ENCODE data around the gene ARMC9. TPM values are rescaled to one million over a fixed set of nuclear protein-coding genes. Genes with fewer than 3 reads are reported as not detected.

Gene ARMC9
- total and polyA plus RNA-seq, 4 donors = 20.5 to 51.6 (median 38.6) TPM

GRCh38 chr2:231280846-231281245, 82.4 kb downstream of the ARMC9 start:
- Histone ChIP-seq H3K27ac (ENCODE audit: low read depth in 1 of 2, low read length in 1 of 2) (no peak overlapping the region), H3K9ac (ENCODE audit: insufficient read depth in 1 of 2, low read length in 2 of 2) (no peak overlapping the region), H3K36me3 (ENCODE audit: control insufficient read depth in 4 of 4, insufficient read depth in 4 of 4, low read length in 4 of 4) (peaks cover 0 to 17% (median 8%) of the 10 kb centered on the region in 4 donors), H3K9me3 (ENCODE audit: control insufficient read depth in 4 of 4, insufficient read depth in 3 of 4, low read length in 3 of 4) (no peaks in the 10 kb centered on the region), H3K27me3 (ENCODE audit: control insufficient read depth in 3 of 3, insufficient read depth in 3 of 3, low read length in 2 of 3) (no peaks in the 10 kb centered on the region), H3K4me1 (ENCODE audit: control insufficient read depth in 5 of 5, insufficient read depth in 5 of 5, low read length in 5 of 5) (no peaks in the 10 kb centered on the region), H3K4me3 (no peak overlapping the region)
- 35 to 71% methylated on average over 9 of the region's 9 CpGs for WGBS, 2 donors
- ATAC-seq (ENCODE audit: insufficient read depth, low FRiP score) (no peak), DNase-seq (no peak)
- no peak for TF ChIP-seq CTCF (IDR thresholded peaks at IDR 0.05; ENCODE audit: control extremely low read depth, extremely low read depth)

- Histone ChIP-seq H3K9me3 (ENCODE audit: control insufficient read depth in 4 of 4, insufficient read depth in 3 of 4, low read length in 3 of 4) (peaks cover 0 to 2% (median 0%) of the 10 kb centered on the region in 4 donors), H3K4me3 (no peak overlapping the region), H3K4me1 (ENCODE audit: control insufficient read depth in 5 of 5, insufficient read depth in 5 of 5, low read length in 5 of 5) (no peaks in the 10 kb centered on the region), H3K9ac (ENCODE audit: insufficient read depth in 1 of 2, low read length in 2 of 2) (no peak overlapping the region), H3K27me3 (ENCODE audit: control insufficient read depth in 3 of 3, insufficient read depth in 3 of 3, low read length in 2 of 3) (no peaks in the 10 kb centered on the region), H3K27ac (ENCODE audit: low read depth in 1 of 2, low read length in 1 of 2) (no peak overlapping the region), H3K36me3 (ENCODE audit: control insufficient read depth in 4 of 4, insufficient read depth in 4 of 4, low read length in 4 of 4) (peaks cover 0 to 10% (median 6%) of the 10 kb centered on the region in 4 donors)
- ATAC-seq (ENCODE audit: insufficient read depth, low FRiP score) (no peak), DNase-seq (no peak)
- no peak for TF ChIP-seq CTCF (IDR thresholded peaks at IDR 0.05; ENCODE audit: control extremely low read depth, extremely low read depth)
- WGBS, 2 donors = 97 to 99% methylated on average over 2 of the region's 2 CpGs
These were observed 85.9 kb downstream of the ARMC9 start for GRCh38 chr2:231284296-231284695.

GRCh38 chr2:231286964-231287363, 88.5 kb downstream of the ARMC9 start:
- no peaks in the 10 kb centered on the region for H3K4me1 ChIP-seq (ENCODE audit: control insufficient read depth in 5 of 5, insufficient read depth in 5 of 5, low read length in 5 of 5)
- WGBS, 2 donors = 95 to 98% methylated on average over 4 of the region's 4 CpGs
- peaks cover 0 to 6% (median 4%) of the 10 kb centered on the region in 4 donors for H3K36me3 ChIP-seq (ENCODE audit: control insufficient read depth in 4 of 4, insufficient read depth in 4 of 4, low read length in 4 of 4)
- TF ChIP-seq CTCF (IDR thresholded peaks at IDR 0.05; ENCODE audit: control extremely low read depth, extremely low read depth) = no peak
- no peaks in the 10 kb centered on the region for H3K27me3 ChIP-seq (ENCODE audit: control insufficient read depth in 3 of 3, insufficient read depth in 3 of 3, low read length in 2 of 3)
- H3K4me3 ChIP-seq = no peak overlapping the region
- ATAC-seq (ENCODE audit: insufficient read depth, low FRiP score) (no peak), DNase-seq (no peak)
- no peak overlapping the region for H3K27ac ChIP-seq (ENCODE audit: low read depth in 1 of 2, low read length in 1 of 2)
- peaks cover 0 to 2% (median 0%) of the 10 kb centered on the region in 4 donors for H3K9me3 ChIP-seq (ENCODE audit: control insufficient read depth in 4 of 4, insufficient read depth in 3 of 4, low read length in 3 of 4)
- H3K9ac ChIP-seq (ENCODE audit: insufficient read depth in 1 of 2, low read length in 2 of 2) = no peak overlapping the region

GRCh38 chr2:231287696-231288095, 89.3 kb downstream of the ARMC9 start:
- Histone ChIP-seq H3K9me3 (ENCODE audit: control insufficient read depth in 4 of 4, insufficient read depth in 3 of 4, low read length in 3 of 4) (peaks cover 0 to 2% (median 0%) of the 10 kb centered on the region in 4 donors), H3K4me3 (no peak overlapping the region), H3K36me3 (ENCODE audit: control insufficient read depth in 4 of 4, insufficient read depth in 4 of 4, low read length in 4 of 4) (peaks cover 0 to 7% (median 6%) of the 10 kb centered on the region in 4 donors), H3K9ac (ENCODE audit: insufficient read depth in 1 of 2, low read length in 2 of 2) (no peak overlapping the region), H3K27ac (ENCODE audit: low read depth in 1 of 2, low read length in 1 of 2) (no peak overlapping the region), H3K27me3 (ENCODE audit: control insufficient read depth in 3 of 3, insufficient read depth in 3 of 3, low read length in 2 of 3) (no peaks in the 10 kb centered on the region), H3K4me1 (ENCODE audit: control insufficient read depth in 5 of 5, insufficient read depth in 5 of 5, low read length in 5 of 5) (peaks cover 0 to 5% (median 0%) of the 10 kb centered on the region in 5 donors)
- WGBS, 2 donors = 78 to 91% methylated on average over 5 of the region's 5 CpGs
- ATAC-seq (ENCODE audit: insufficient read depth, low FRiP score) (no peak), DNase-seq (no peak)
- no peak for TF ChIP-seq CTCF (IDR thresholded peaks at IDR 0.05; ENCODE audit: control extremely low read depth, extremely low read depth)

Measured in lung (tissue), 12 donors.